Thymus (tissue), 14 donors: ENCODE data around the gene DCP1A. TPM values are rescaled to one million over a fixed set of nuclear protein-coding genes. Genes with fewer than 3 reads are reported as not detected.

Source experiments
- DNase-seq, 9 donors: peaks; one replicate each; pipeline ENCODE4 v3.0.0-alpha.2; 2013; ENCODE audit warnings: low spot score in 9 of 9, low read depth in 6 of 9, missing footprints in 1 of 9
- H3K27ac ChIP-seq, 2 donors: one replicate each; pipeline ENCODE4 v1.5.1; 2013; ENCODE audit warnings: control low read depth in 1 of 2, low read depth in 1 of 2, low read length in 1 of 2, mild to moderate bottlenecking in 1 of 2, moderate library complexity in 1 of 2
- H3K27me3 ChIP-seq, 2 donors: one replicate each; pipeline ENCODE4 v1.5.1; 2013; ENCODE audit warnings: low read length in 1 of 2; ENCODE audit not compliant: control insufficient read depth in 2 of 2, insufficient read depth in 1 of 2
- H3K36me3 ChIP-seq, 2 donors: one replicate each; pipeline ENCODE4 v1.5.1; 2013; ENCODE audit warnings: low read length in 1 of 2, mild to moderate bottlenecking in 1 of 2, moderate library complexity in 1 of 2; ENCODE audit not compliant: control insufficient read depth in 2 of 2, insufficient read depth in 2 of 2
- H3K4me1 ChIP-seq, 2 donors: one replicate each; pipeline ENCODE4 v1.5.1; 2013; ENCODE audit warnings: low read length in 2 of 2; ENCODE audit not compliant: control insufficient read depth in 2 of 2, insufficient read depth in 2 of 2
- H3K4me3 ChIP-seq, 2 donors: one replicate each; pipeline ENCODE4 v1.5.1; 2013; ENCODE audit warnings: low read length in 2 of 2, control low read depth in 1 of 2, mild to moderate bottlenecking in 1 of 2
- H3K9me3 ChIP-seq, 2 donors: one replicate each; pipeline ENCODE4 v1.5.1; 2013; ENCODE audit warnings: low read length in 1 of 2, mild to moderate bottlenecking in 1 of 2; ENCODE audit not compliant: control insufficient read depth in 2 of 2, insufficient read depth in 1 of 2
- WGBS: extraction: QIAGEN DNeasy Blood & Tissue Kit; methylation state at CpG from one replicate; pipeline ENCODE4 v1.1.7; 2013; 5-methylcytosine and 5-hydroxymethylcytosine counted together
- long read RNA-seq, 10 donors: transcript quantifications; one replicate each; lab custom pipeline, GENCODE V29; 2026
- polyA plus RNA-seq: library from polyadenylated mRNA; stranded (reverse); fragments of 200-250 nt; gene quantifications from one replicate; pipeline ENCODE4 v1.2.3, GENCODE V29; 2013
- total RNA-seq: library from RNA; stranded (reverse); fragments of 120-200 nt; gene quantifications from one replicate; pipeline ENCODE4 v1.2.4, GENCODE V29; 2013
- donor health status: healthy.

Gene DCP1A
- 12.3 TPM for total RNA-seq
- 8.9 TPM for polyA plus RNA-seq
- long read RNA-seq, donor 1, result 0 reads
- long read RNA-seq, donor 2, full-length matches to known transcripts, result 13 of 35 reads
- long read RNA-seq, donor 2, partial matches to known transcripts, result 22 of 35 reads
- long read RNA-seq, donor 2, other reads (novel, unspliced or antisense), result 0 of 35 reads
- long read RNA-seq, donor 3, full-length matches to known transcripts, result 7 of 12 reads
- long read RNA-seq, donor 3, partial matches to known transcripts, result 5 of 12 reads
- long read RNA-seq, donor 3, other reads (novel, unspliced or antisense), result 0 of 12 reads
- long read RNA-seq, donor 4, full-length matches to known transcripts, result 4 of 4 reads
- long read RNA-seq, donor 4, partial matches to known transcripts, result 0 of 4 reads
- long read RNA-seq, donor 4, other reads (novel, unspliced or antisense), result 0 of 4 reads
- long read RNA-seq, donor 5, full-length matches to known transcripts, result 9 of 18 reads
- long read RNA-seq, donor 5, partial matches to known transcripts, result 9 of 18 reads
- long read RNA-seq, donor 5, other reads (novel, unspliced or antisense), result 0 of 18 reads
- long read RNA-seq, donor 6, full-length matches to known transcripts, result 10 of 19 reads
- long read RNA-seq, donor 6, partial matches to known transcripts, result 9 of 19 reads
- long read RNA-seq, donor 6, other reads (novel, unspliced or antisense), result 0 of 19 reads
- long read RNA-seq, donor 7, full-length matches to known transcripts, result 15 of 23 reads
- long read RNA-seq, donor 7, partial matches to known transcripts, result 8 of 23 reads
- long read RNA-seq, donor 7, other reads (novel, unspliced or antisense), result 0 of 23 reads
- long read RNA-seq, donor 8, full-length matches to known transcripts, result 3 of 9 reads
- long read RNA-seq, donor 8, partial matches to known transcripts, result 6 of 9 reads
- long read RNA-seq, donor 8, other reads (novel, unspliced or antisense), result 0 of 9 reads
- long read RNA-seq, donor 9, full-length matches to known transcripts, result 3 of 3 reads
- long read RNA-seq, donor 9, partial matches to known transcripts, result 0 of 3 reads
- long read RNA-seq, donor 9, other reads (novel, unspliced or antisense), result 0 of 3 reads
- long read RNA-seq, donor 10, full-length matches to known transcripts, result 3 of 9 reads
- long read RNA-seq, donor 10, partial matches to known transcripts, result 6 of 9 reads
- long read RNA-seq, donor 10, other reads (novel, unspliced or antisense), result 0 of 9 reads

DNA sequence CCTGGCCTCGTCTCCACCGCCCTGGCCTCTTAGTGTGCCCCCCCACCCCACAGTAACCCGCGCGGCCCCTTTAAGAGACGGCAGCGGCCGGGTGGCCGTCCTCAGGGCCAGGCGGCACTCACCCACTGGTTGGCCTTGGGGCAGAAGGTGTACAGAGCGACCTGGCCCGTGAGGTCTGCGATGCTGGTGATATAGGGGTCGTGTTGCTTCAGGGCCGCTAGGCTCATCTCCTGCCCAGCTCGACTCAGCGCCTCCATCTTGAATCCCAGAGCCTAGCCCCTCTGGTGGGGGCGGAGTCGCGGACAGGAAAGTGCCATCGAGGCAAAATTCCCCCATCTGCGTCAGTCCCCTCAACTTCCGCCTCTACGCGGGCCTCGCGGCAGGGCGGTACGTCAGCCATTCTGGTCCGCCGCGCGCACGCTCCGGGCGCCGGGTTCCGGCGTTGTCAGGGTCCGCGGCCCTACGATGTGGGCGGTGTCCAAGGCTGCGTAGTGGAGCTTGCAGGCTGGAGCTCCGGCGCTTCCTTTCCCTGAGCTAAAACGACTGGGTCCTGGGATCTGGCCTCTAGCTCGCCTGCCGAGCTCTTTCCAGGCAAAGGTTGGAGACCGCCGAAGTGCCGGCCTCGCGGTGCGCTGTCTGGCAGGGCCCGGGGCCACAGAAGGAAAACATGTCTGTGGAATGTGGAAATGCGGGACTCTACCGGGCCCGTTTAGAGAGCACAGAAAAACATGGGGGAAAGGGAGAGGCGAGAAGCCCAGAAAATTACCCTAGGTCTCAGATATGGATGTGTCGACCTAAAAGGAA, at the start of gene DCP1A:
TSS of gene DCP1A (minus strand) at position 283 of the 804 bp plus-strand sequence. CDS start at position 257, 26 bp downstream.
- Histone ChIP-seq H3K36me3 (peaks cover 0 to 18% of the 10 kb centered on the region in 2 donors), H3K4me3 (peak within 1 kb of the TSS; percentile 98 to 100), H3K4me1 (peaks cover 5 to 8% of the 10 kb centered on the region in 2 donors), H3K27me3 (no peaks in the 10 kb centered on the region), H3K27ac (peak within 1 kb of the TSS; percentile 80 to 97), H3K9me3 (no peaks in the 10 kb centered on the region)
- peak; percentile 92 to 98 (median 95) for DNase-seq
- under 1% methylated on average over 61 of the region's 61 CpGs for WGBS

DNA sequence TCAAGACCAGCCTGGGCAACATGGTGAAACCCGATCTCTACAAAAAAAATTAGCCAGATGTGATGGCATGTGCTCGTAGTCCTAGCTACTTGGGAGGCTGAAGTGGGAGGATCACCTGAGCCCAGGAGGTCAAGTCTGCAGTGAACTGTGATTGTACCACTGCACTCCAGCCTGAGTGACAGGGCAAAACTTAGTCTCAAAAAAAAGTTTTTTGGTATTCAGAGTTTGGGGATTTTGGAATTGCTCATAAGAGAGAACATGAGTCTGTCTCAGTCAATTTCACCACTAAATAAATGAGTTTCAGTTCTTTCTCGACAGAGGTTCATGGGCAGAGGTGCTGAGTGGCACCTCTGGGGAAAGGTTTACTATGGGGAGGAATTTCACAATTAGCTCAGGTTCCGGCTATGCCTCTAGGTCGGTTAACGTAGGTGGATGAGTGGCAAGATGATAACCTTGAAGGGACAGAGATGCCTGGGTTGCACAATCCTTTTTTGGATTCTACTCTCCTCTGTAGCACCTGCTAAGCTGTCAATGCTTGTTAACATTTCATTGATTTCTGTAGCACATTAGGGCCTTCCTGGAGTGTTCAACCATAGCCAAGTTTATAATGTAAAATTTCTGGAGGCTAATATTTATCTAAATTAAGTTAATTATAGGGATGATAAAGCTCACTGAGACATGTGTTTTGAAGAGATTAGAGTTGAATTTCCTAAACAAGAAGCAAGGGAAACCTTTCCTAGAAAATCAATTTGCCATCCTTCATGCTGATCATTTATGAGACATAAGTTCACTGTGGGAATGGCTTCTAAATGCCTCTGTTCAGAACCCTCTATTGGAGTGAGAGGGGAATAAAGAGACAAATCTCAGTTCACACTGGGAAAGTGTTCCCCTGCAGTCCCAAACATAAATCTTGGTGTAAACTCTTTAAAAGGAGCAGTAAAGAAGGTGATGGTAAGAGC, 37.4 kb upstream of the DCP1A start:
- no peak for DNase-seq
- 92% methylated on average over 6 of the region's 6 CpGs for WGBS
- Histone ChIP-seq H3K27ac (no peak overlapping the region), H3K4me3 (no peak overlapping the region), H3K9me3 (no peaks in the 10 kb centered on the region), H3K27me3 (no peaks in the 10 kb centered on the region), H3K4me1 (no peaks in the 10 kb centered on the region), H3K36me3 (no peaks in the 10 kb centered on the region)

- no peaks in the 10 kb centered on the region for H3K4me1 ChIP-seq
- no peaks in the 10 kb centered on the region for H3K36me3 ChIP-seq
- no peak overlapping the region for H3K27ac ChIP-seq
- H3K27me3 ChIP-seq, result no peaks in the 10 kb centered on the region
- H3K4me3 ChIP-seq, result no peak overlapping the region
- DNase-seq, result no peak
- WGBS, result 98% methylated on average over 4 of the region's 4 CpGs
- no peaks in the 10 kb centered on the region for H3K9me3 ChIP-seq
These were observed 34.8 kb upstream of the DCP1A start for GRCh38 chr3:53382106-53382505.

DNA sequence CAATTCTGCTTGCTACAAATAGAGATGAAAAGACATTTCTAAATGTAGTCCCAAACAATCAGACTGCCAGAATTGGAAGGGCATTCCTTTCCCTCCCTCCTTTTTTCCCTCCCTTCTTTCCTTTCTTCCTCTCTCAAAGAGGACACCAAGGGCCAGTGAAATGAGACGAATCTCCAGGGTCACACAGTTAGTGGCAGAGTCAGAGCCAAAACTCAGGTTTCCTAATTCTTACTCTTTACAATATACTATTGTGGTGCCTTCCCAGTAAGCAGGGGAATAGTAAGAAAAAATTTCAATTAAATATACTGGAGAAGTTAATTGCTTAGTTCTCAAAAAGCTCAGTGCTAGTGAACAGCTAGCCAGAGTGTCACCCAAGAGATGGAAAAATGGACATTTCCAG, 33.0 kb upstream of the DCP1A start:
- no peaks in the 10 kb centered on the region for H3K27me3 ChIP-seq
- H3K27ac ChIP-seq, result no peak overlapping the region
- H3K9me3 ChIP-seq, result no peaks in the 10 kb centered on the region
- H3K4me3 ChIP-seq, result no peak overlapping the region
- no peaks in the 10 kb centered on the region for H3K36me3 ChIP-seq
- DNase-seq, result no peak
- 96% methylated on average over 1 of the region's 1 CpG for WGBS
- H3K4me1 ChIP-seq, result no peaks in the 10 kb centered on the region

DNA sequence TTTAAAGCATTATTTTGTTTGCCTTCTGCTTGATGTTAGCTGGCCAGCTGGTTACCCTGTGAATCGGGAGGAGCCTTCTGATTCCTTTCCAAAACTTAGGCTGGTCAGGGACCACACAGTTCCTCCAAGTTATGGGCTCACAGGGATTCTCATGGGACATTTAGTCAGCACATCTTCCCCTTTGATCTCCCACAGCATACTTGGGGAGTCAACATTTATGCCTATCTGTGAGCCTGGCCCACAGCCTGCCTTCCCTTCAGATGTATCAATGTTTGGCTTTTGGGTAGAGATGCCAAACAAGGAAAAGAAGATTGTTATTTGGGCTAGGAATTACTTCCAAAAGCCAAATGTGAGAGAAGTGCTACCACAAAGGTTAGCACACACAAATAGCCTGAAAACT, 32.6 kb upstream of the DCP1A start:
- Histone ChIP-seq H3K9me3 (no peaks in the 10 kb centered on the region), H3K27ac (no peak overlapping the region), H3K4me3 (no peak overlapping the region), H3K4me1 (no peaks in the 10 kb centered on the region), H3K27me3 (no peaks in the 10 kb centered on the region), H3K36me3 (no peaks in the 10 kb centered on the region)
- DNase-seq, result no peak
- WGBS, result 98% methylated on average over 1 of the region's 1 CpG

GRCh38 chr3:53377794-53378193, 30.5 kb upstream of the DCP1A start:
- no peaks in the 10 kb centered on the region for H3K4me1 ChIP-seq
- DNase-seq, result no peak
- 73% methylated on average over 4 of the region's 4 CpGs for WGBS
- no peak overlapping the region for H3K4me3 ChIP-seq
- H3K36me3 ChIP-seq, result no peaks in the 10 kb centered on the region
- no peak overlapping the region for H3K27ac ChIP-seq
- no peaks in the 10 kb centered on the region for H3K27me3 ChIP-seq
- H3K9me3 ChIP-seq, result no peaks in the 10 kb centered on the region

GRCh38 chr3:53376679-53377078, 29.3 kb upstream of the DCP1A start:
- WGBS, result 96% methylated on average over 3 of the region's 3 CpGs
- H3K36me3 ChIP-seq, result no peaks in the 10 kb centered on the region

More at GRCh38 chr3:53376679-53377078, 29.3 kb upstream of the DCP1A start:
- Histone ChIP-seq H3K27ac (no peak overlapping the region), H3K4me1 (no peaks in the 10 kb centered on the region), H3K4me3 (no peak overlapping the region), H3K27me3 (no peaks in the 10 kb centered on the region), H3K9me3 (no peaks in the 10 kb centered on the region)
- DNase-seq, result no peak
